H9 (cell line): ENCODE data around the gene SPTLC1. TPM values are rescaled to one million over a fixed set of nuclear protein-coding genes. Genes with fewer than 3 reads are reported as not detected.

Experiments
- DNase-seq: peaks from one replicate; pipeline ENCODE4 v3.0.0-alpha.2; 2017
- H2AFZ ChIP-seq: one replicate; pipeline ENCODE4 v1.6.1; 2013; ENCODE audit warnings: mild to moderate bottlenecking, low read length, control low read depth, moderate library complexity
- H2AK5ac ChIP-seq: 2 replicates; pipeline ENCODE4 v1.6.1; 2013; ENCODE audit warnings: low read length, control low read depth, mixed read lengths; ENCODE audit not compliant: insufficient read length
- H2BK120ac ChIP-seq: one replicate; pipeline ENCODE4 v1.6.1; 2013; ENCODE audit warnings: low read depth, mild to moderate bottlenecking, low read length, control low read depth, inconsistent platforms; ENCODE audit not compliant: poor library complexity, severe bottlenecking
- H2BK12ac ChIP-seq: 2 replicates; pipeline ENCODE4 v1.6.1; 2013; ENCODE audit warnings: low read length, control low read depth, mixed read lengths, low read depth; ENCODE audit not compliant: insufficient read length
- H2BK15ac ChIP-seq: 2 replicates; pipeline ENCODE4 v1.6.1; 2013; ENCODE audit warnings: low read depth, low read length, control low read depth
- H2BK20ac ChIP-seq: one replicate; pipeline ENCODE4 v1.6.1; 2013; ENCODE audit warnings: low read depth, mild to moderate bottlenecking, low read length, control low read depth, inconsistent platforms; ENCODE audit not compliant: poor library complexity, severe bottlenecking
- H2BK5ac ChIP-seq: 2 replicates; pipeline ENCODE4 v1.6.1; 2013; ENCODE audit warnings: low read length, control low read depth, mixed read lengths; ENCODE audit not compliant: insufficient read length
- H3K14ac ChIP-seq: 2 replicates; pipeline ENCODE4 v1.6.1; 2013; ENCODE audit warnings: low read length, control low read depth; ENCODE audit not compliant: insufficient read depth
- H3K18ac ChIP-seq: 2 replicates; pipeline ENCODE4 v1.6.1; 2013; ENCODE audit warnings: low read depth, mild to moderate bottlenecking, mixed read lengths, low read length, control low read depth; ENCODE audit not compliant: insufficient read length
- H3K23ac ChIP-seq: 2 replicates; pipeline ENCODE4 v1.6.1; 2013; ENCODE audit warnings: low read length, control low read depth, mixed read lengths, low read depth; ENCODE audit not compliant: insufficient read length
- H3K23me2 ChIP-seq: 2 replicates; pipeline ENCODE4 v1.6.1; 2013; ENCODE audit warnings: low read depth, mild to moderate bottlenecking, mixed read lengths, low read length, control low read depth; ENCODE audit not compliant: insufficient read length, poor library complexity, severe bottlenecking
- H3K27ac ChIP-seq: 2 replicates; pipeline ENCODE4 v1.5.1; 2013; ENCODE audit warnings: low read length, control low read depth, mixed read lengths, low read depth; ENCODE audit not compliant: insufficient read length
- H3K27me3 ChIP-seq: 2 replicates; pipeline ENCODE4 v1.6.1; 2013; ENCODE audit warnings: low read length, control low read depth, inconsistent platforms; ENCODE audit not compliant: insufficient read depth
- H3K4ac ChIP-seq: 2 replicates; pipeline ENCODE4 v1.6.1; 2013; ENCODE audit warnings: low read depth, mild to moderate bottlenecking, control low read depth, inconsistent platforms, low read length, moderate library complexity
- H3K4me1 ChIP-seq: 2 replicates; pipeline ENCODE4 v1.6.1; 2013; ENCODE audit warnings: low read length, control low read depth, inconsistent platforms; ENCODE audit not compliant: insufficient read depth
- H3K4me2 ChIP-seq: 2 replicates; pipeline ENCODE4 v1.6.1; 2013; ENCODE audit warnings: low read length, control low read depth, mixed read lengths; ENCODE audit not compliant: insufficient read length, insufficient read depth
- H3K56ac ChIP-seq: 2 replicates; pipeline ENCODE4 v1.6.1; 2013; ENCODE audit warnings: low read depth, mild to moderate bottlenecking, mixed read lengths, low read length, control low read depth; ENCODE audit not compliant: insufficient read length
- H3K79me1 ChIP-seq: 2 replicates; pipeline ENCODE4 v1.6.1; 2013; ENCODE audit warnings: low read depth, mild to moderate bottlenecking, moderate library complexity, low read length, control low read depth, inconsistent platforms; ENCODE audit not compliant: insufficient read depth, poor library complexity, severe bottlenecking
- H3K79me2 ChIP-seq: 2 replicates; pipeline ENCODE4 v1.6.1; 2013; ENCODE audit warnings: low read length, control low read depth, inconsistent platforms; ENCODE audit not compliant: insufficient read depth
- H3K9ac ChIP-seq: 2 replicates; pipeline ENCODE4 v1.6.1; 2013; ENCODE audit warnings: low read length, control low read depth, mixed read lengths; ENCODE audit not compliant: insufficient read length; ENCODE audit errors: extremely low read depth
- H3K9me3 ChIP-seq: one replicate; pipeline ENCODE4 v1.6.1; 2013; ENCODE audit warnings: low read depth, low read length, inconsistent platforms; ENCODE audit not compliant: control insufficient read depth
- H3T11ph ChIP-seq: one replicate; pipeline ENCODE4 v1.6.1; 2013; ENCODE audit warnings: mild to moderate bottlenecking, low read length, control low read depth, inconsistent platforms
- H4K20me1 ChIP-seq: one replicate; pipeline ENCODE4 v1.6.1; 2013; ENCODE audit not compliant: control insufficient read depth, insufficient read length, insufficient read depth
- H4K5ac ChIP-seq: 2 replicates; pipeline ENCODE4 v1.6.1; 2013; ENCODE audit warnings: low read depth, mild to moderate bottlenecking, mixed read lengths, low read length, control low read depth; ENCODE audit not compliant: insufficient read length
- H4K8ac ChIP-seq: replicated peaks from 2 replicates; pipeline ENCODE4 v1.6.1; 2013; ENCODE audit warnings: low read length, control low read depth, mixed read lengths, low read depth; ENCODE audit not compliant: insufficient read length
- H4K91ac ChIP-seq: 2 replicates; pipeline ENCODE4 v1.6.1; 2013; ENCODE audit warnings: low read depth, mild to moderate bottlenecking, moderate library complexity, mixed read lengths, low read length, control low read depth; ENCODE audit not compliant: insufficient read length
- H3K27ac Mint-ChIP-seq, 3 experiments: 2 replicates in 2 of 3; 3 replicates in 1 of 3; pipeline ENCODE4 v1.8.0; 2020 to 2021; ENCODE audit warnings: mixed read lengths in 3 of 3, mild to moderate bottlenecking in 1 of 3, moderate library complexity in 1 of 3
- H3K27me3 Mint-ChIP-seq: 2 replicates; pipeline ENCODE4 v1.8.0; 2021; ENCODE audit warnings: low read depth, mild to moderate bottlenecking, moderate library complexity, mixed read lengths
- H3K36me3 Mint-ChIP-seq, 3 experiments: 2 replicates in 2 of 3; 3 replicates in 1 of 3; pipeline ENCODE4 v1.8.0; 2020 to 2021; ENCODE audit warnings: low read depth in 3 of 3, mixed read lengths in 3 of 3; ENCODE audit not compliant: insufficient read depth in 1 of 3
- H3K4me1 Mint-ChIP-seq, 2 experiments: 2 replicates each; pipeline ENCODE4 v1.8.0; 2020; ENCODE audit warnings: mixed read lengths in 2 of 2
- H3K4me3 Mint-ChIP-seq, 2 experiments: 2 replicates in 1 of 2; 3 replicates in 1 of 2; pipeline ENCODE4 v1.8.0; 2020 to 2021; ENCODE audit warnings: mild to moderate bottlenecking in 2 of 2, mixed read lengths in 2 of 2, moderate library complexity in 1 of 2
- H3K9me3 Mint-ChIP-seq, 2 experiments: 2 replicates in 1 of 2; 3 replicates in 1 of 2; pipeline ENCODE4 v1.8.0; 2020; ENCODE audit warnings: mild to moderate bottlenecking in 2 of 2, mixed read lengths in 2 of 2, moderate library complexity in 1 of 2
- CTCF ChIP-seq: fragments of 200-600 bp; sonication (generic); conservative IDR thresholded peaks from 3 replicates; pipeline ENCODE4 v1.8.0; 2021; ENCODE audit warnings: antibody characterized with exemption, mild to moderate bottlenecking
- WGBS: extraction: QIAGEN DNeasy Blood & Tissue Kit; methylation state at CpG from one replicate; pipeline ENCODE4 v1.1.7; 2013; ENCODE audit warnings: missing lambda C conversion rate, low lambda C conversion rate, mixed read lengths; ENCODE audit not compliant: insufficient read length; ENCODE audit errors: extremely low coverage; 5-methylcytosine and 5-hydroxymethylcytosine counted together
- total RNA-seq: library from RNA; stranded (reverse); gene quantifications from 2 replicates; pipeline ENCODE4 v1.2.1, GENCODE V29; 2021

Gene SPTLC1
- total RNA-seq, 1 experiment from 2014 or later = 73.5 TPM

DNA sequence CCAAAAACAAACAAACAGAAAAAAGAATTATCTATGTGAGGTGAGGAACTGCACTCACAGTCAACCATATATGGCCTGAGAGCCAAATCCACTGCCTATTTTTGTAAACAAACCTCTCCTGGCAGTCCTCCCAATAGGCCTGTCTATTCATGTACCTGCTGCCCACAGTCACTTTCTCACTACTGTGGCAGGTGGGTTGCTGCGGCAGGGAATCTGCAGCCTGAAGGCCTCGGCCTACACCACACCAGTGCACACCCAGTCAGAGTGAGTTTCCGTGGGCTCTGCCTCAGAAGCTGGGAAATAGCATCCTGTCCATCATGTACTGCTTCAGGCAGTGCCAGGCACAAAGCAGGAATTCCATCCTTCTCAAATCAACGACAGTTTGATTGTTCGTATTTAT lies 82.3 kb downstream of the SPTLC1 start:
- Histone ChIP-seq H3K4ac (no peak overlapping the region), H2BK12ac (no peak overlapping the region), H4K20me1 (no peaks in the 10 kb centered on the region), H3K23me2 (no peaks in the 10 kb centered on the region), H3K9me3 (no peaks in the 10 kb centered on the region), H3K18ac (no peak overlapping the region), H3K79me2 (no peaks in the 10 kb centered on the region), H3K9ac (no peak overlapping the region), H3K27ac (no peak overlapping the region), H3K56ac (no peak overlapping the region), H3K4me2 (no peak overlapping the region), H2AK5ac (no peak overlapping the region), H2BK20ac (no peak overlapping the region), H3T11ph (no peak overlapping the region), H4K8ac (no peak overlapping the region), H3K79me1 (no peaks in the 10 kb centered on the region), H4K91ac (no peak overlapping the region), H2BK15ac (no peak overlapping the region), H2BK5ac (no peak overlapping the region), H3K14ac (no peak overlapping the region), H2BK120ac (no peak overlapping the region), H2AFZ (no peak overlapping the region), H3K23ac (no peak overlapping the region), H4K5ac (no peak overlapping the region), H3K27me3 (no peaks in the 10 kb centered on the region), H3K4me1 (no peaks in the 10 kb centered on the region)
- TF ChIP-seq CTCF = no peak
- Mint-ChIP-seq H3K27ac (no peak overlapping the region), H3K27me3 (no peaks in the 10 kb centered on the region), H3K36me3 (peaks cover 23 to 57% (median 47%) of the 10 kb centered on the region in 3 experiments), H3K9me3 (no peaks in the 10 kb centered on the region), H3K4me1 (0 out of 4 replicates have a peak, but pooled peaks cover 0 to under 1% of the 10 kb centered on the region in 2 experiments), H3K4me3 (no peak overlapping the region)
- DNase-seq = no peak
- WGBS = no CpG with 5 or more reads among the region's 5 CpGs
